Omental fat pad (tissue), 4 donors: ENCODE results near the gene PCNX3. TPM values are rescaled to one million over a fixed set of nuclear protein-coding genes. Genes with fewer than 3 reads are reported as not detected.

Experiments
- ATAC-seq: fragments of 150-250 bp; one replicate; pipeline ENCODE4 v1.9.1; 2016; ENCODE audit warnings: mild to moderate bottlenecking, moderate library complexity; ENCODE audit not compliant: low FRiP score
- DNase-seq: peaks from one replicate; pipeline ENCODE4 v3.0.0-alpha.2; 2019; ENCODE audit warnings: low spot score
- total RNA-seq, 4 donors: library from RNA; depleted of rRNA; stranded (reverse); fragments of >200 nt; gene quantifications; one replicate each; pipeline ENCODE4 v1.1.0, GENCODE V29; 2016
- TF ChIP-seq, protein P1 (sequence below), 3 donors: fragments of 450-650 bp; IDR thresholded peaks; one replicate each; pipeline ENCODE4 v1.5.1; 2016 to 2017; ENCODE audit warnings: antibody characterized with exemption in 3 of 3, mild to moderate bottlenecking in 3 of 3, moderate library complexity in 2 of 3

The PCNX3 gene
- total RNA-seq, 4 donors from 2014 or later: 15.8 to 25.1 (median 20.7) TPM

DNA sequence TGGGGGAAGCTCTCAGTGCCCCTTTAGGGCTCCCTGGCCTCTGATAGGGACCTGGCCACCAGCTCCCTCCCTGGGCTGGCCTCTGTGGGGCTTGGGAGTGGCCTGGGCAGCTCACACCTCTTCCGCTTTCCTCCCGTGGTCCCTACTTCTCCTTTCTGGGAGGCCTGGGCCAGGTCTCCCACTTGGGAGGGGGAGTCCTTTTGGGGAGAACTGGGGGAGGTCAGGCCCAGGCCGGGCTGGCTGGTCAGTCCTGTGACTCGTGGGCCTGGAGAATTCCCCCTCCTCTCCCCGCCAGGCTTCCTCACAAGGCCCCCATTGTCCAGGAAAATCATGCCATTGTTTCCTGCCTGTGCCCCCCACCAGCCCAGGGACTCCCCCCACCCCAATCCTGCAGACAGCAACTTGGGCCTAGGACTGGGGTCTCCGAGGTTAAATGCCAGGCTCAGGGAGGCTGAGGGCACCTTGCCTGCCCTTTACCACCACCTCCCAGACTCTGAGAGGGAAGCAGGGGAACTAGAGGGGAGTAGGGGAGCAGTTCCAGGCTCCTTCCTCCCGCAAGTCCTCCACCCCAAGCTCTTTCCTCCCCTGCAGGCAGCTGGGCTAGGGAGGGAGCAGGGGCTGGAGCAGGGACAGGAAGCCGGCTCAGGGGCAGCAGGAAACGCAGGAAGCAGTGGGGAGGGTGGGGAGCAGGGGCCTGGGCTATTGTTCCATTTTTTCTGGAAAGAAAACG, 4.4 kb upstream of the PCNX3 start:
- ATAC-seq: no peak
- TF ChIP-seq, protein P1, sequence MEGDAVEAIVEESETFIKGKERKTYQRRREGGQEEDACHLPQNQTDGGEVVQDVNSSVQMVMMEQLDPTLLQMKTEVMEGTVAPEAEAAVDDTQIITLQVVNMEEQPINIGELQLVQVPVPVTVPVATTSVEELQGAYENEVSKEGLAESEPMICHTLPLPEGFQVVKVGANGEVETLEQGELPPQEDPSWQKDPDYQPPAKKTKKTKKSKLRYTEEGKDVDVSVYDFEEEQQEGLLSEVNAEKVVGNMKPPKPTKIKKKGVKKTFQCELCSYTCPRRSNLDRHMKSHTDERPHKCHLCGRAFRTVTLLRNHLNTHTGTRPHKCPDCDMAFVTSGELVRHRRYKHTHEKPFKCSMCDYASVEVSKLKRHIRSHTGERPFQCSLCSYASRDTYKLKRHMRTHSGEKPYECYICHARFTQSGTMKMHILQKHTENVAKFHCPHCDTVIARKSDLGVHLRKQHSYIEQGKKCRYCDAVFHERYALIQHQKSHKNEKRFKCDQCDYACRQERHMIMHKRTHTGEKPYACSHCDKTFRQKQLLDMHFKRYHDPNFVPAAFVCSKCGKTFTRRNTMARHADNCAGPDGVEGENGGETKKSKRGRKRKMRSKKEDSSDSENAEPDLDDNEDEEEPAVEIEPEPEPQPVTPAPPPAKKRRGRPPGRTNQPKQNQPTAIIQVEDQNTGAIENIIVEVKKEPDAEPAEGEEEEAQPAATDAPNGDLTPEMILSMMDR (IDR thresholded peaks at IDR 0.05): no peak
- DNase-seq: no peak

DNA sequence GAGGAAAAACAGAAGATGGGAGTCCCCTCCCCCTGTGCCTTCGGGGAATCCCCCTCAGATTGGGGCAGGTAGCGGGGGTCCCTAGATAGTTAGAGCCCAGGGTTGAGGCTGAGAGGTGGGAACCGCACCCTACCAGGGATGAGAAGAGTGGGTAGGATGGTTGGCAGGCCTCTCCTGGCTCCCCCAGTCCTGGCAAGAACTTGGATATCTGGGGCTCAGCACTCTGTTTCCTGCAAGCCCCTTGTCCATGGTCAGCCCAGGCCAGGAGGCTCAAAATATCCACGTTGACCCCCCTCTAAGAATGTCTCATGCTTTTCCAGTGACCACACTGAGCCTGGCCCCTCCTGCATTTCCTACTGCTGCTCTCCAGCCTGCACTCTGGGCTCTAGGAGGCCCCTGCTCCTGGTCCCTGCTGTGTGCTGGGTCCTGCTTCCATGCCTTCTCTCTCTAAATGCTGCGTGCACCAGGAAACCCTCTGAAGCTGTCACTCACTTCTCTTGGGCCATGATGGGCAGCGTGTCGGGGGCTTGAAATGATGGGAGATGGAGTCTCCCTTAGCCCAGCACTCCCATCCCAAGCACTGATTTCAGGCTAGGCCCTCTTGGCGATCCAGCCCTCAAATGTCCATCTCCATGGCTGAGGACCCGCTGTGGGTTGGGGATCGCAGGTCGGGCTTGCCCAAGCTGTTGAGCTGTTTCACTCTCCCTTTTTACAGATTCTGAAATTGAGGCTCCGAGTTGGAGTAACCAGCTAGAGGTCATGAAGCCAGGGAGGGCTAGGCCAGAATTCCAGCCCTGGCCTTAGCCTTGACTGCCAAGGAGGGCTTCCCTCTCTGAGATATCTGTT, 3.6 kb upstream of the PCNX3 start:
- TF ChIP-seq, protein P1 (IDR thresholded peaks at IDR 0.05): no peak
- DNase-seq: no peak
- no peak for ATAC-seq

DNA sequence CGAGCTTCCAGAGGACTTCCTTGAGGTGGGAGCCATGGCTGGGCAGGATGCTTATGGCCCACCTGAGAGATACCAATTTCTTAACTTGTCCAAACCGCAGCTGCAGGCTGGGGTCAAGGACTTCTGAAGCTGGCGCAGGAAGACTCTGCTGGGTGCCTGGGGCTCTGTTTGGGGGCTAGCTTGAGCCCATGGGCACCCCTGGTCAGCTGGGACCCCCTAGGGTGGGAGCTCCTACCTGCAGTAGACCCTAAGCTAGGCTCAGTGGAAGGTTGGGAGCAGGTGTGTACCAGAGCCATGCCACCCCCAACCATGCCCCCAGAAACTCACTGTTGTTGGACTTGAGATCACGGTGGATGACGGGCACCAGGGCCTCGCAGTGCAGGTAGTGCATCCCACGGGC, 2.9 kb upstream of the PCNX3 start:
- TF ChIP-seq, protein P1 (IDR thresholded peaks at IDR 0.05): no peak
- DNase-seq: no peak
- no peak for ATAC-seq

DNA sequence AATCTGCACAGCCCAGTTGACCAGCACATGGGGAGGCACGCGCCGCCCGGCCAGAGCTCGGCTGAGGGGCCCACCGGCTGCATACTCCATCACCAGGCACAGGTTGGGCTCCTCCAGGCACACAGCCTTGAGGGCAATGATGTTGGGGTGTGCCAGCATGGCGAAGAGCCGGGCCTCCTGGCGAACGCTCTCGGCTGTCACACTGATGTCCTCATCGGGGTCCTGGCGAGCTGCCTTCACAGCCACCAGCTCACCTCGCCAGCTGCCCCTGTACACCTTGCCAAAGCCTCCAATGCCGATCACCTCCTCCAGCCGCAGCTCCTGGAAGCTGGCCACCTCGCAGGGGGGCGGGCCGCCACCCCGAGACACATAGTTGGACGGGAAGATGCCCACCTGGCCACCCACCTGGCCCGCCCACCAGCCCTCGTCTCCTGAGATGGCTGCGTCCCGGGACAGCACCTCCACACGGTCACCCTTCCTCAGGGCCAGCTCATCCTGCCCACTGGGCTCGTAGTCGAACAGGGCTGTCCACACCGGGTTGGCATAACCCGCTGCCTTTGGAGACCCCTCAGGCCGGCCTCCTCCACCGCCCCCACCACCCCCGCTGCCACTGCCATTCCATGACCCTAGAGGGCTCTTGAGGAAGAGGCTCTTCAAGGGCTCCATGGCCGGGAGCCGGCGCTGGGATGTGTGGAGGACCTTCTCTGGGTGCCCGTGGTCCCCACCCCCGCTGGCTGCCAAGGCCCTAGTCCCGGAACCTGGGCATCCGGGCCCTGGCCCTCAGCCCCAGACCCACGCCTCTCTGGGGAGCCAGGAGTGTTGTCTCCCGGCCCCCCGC, 2.3 kb upstream of the PCNX3 start:
- TF ChIP-seq, protein P1 (IDR thresholded peaks at IDR 0.05): no peak
- ATAC-seq (no peak), DNase-seq (no peak)

DNA sequence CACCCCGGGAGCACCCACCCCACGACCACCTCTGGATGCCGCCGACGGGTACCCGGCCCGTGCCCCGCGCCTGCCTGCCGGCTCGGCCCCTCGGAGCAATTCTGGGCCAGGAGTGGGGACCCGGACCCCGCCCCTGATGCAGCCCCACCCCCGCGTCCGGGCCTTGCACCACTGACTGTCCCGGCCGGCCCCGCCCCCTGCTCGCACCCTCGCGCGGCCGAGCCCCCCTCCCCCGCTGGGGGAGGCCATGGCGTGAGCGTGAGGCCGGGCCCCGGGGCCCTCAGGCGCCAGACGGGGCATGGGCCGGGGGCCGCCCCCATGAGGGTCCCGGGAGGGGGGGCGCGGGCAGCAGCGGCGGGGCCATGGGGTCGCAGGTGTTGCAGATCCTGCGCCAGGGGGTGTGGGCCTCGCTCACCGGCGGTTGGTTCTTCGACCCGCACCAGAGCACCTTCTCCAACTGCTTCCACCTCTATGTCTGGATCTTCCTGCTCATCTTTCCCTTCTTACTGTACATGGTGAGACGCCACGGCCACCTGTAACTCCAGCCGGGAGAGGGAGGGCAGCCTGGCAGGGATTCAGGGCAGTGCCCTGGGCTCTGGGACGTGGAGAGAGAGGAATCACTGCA, 486 bp downstream of the PCNX3 start:
- no peak for DNase-seq
- peak; percentile 0 for ATAC-seq
- TF ChIP-seq, protein P1 (IDR thresholded peaks at IDR 0.05): no peak

DNA sequence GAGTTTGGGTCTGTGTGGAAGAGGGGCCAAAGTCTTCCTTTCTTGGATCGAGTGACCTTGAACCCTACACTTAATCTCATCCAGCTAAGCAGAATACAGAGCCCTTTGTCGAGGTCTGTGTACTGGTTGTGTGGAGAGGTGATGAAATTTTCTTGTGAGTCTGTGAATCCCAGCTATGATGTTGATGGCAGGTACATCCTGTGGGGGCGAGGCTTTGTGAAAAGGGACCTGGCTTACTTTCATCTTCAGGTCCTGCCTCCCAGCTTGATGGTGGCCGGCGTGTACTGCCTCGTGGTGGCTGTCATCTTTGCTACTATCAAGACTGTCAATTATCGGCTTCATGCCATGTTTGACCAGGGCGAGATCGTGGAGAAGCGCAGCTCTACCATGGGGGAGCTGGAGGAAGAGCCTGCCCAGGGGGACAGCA, 1.0 kb downstream of the PCNX3 start:
- TF ChIP-seq, protein P1 (IDR thresholded peaks at IDR 0.05): no peak
- no peak for ATAC-seq
- no peak for DNase-seq
